ENCODE results near the gene LMNTD2. TPM values are rescaled to one million over a fixed set of nuclear protein-coding genes. Genes with fewer than 3 reads are reported as not detected.

Gene LMNTD2
- 0.87 TPM for total RNA-seq
- long read RNA-seq, partial matches to known transcripts, result 0 of 2 reads
- long read RNA-seq, other reads (novel, unspliced or antisense), result 2 of 2 reads

GRCh38 chr11:560305-561147, at the start of gene LMNTD2, which contains the start of gene RASSF7:
TSS of gene LMNTD2 (minus strand) at chr11:560738. CDS start at chr11:560716, 22 bp downstream.
TSS of gene RASSF7 (plus strand) at chr11:560970. CDS start at chr11:561769, 799 bp downstream.
- DNase-seq (ENCODE audit: low spot score), result peak; percentile 96

DNA sequence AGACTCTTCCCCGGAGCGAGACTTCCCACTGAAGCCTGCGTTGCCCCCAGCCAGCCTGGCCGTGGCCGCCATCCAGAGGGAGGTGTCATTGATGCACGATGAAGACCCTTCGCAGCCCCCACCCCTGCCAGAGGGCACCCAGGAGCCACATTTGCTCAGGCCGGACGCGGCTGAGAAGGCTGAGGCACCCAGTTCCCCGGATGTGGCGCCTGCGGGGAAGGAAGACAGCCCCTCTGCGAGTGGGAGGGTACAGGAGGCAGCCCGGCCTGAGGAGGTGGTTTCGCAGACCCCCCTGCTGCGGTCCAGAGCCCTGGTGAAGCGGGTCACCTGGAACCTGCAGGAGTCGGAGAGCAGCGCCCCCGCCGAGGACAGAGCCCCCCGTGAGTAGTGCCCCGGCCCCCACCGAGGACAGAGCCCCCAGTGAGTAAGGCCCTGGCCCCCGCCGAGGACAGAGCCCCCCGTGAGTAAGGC, 48.8 kb upstream of the LMNTD2 start:
- DNase-seq (ENCODE audit: low spot score), result no peak

DNA sequence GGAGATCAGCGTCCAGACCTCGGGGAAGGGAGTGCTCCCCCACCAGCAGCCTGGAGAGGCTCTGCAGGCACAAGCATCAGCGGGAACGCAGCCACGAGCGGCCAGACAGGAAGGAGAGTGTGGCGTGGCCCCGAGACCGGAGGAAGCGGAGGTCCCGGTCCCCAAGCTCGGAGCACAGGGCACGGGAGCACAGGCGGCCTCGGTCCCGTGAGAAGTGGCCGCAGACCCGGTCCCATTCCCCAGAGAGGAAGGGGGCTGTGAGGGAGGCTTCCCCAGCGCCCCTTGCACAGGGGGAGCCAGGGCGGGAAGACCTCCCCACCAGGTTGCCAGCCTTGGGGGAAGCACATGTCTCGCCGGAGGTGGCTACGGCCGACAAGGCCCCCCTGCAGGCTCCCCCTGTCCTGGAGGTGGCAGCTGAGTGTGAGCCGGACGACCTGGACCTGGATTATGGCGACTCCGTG, 48.3 kb upstream of the LMNTD2 start:
- no peak for DNase-seq (ENCODE audit: low spot score)

GRCh38 chr11:607971-608659, 47.6 kb upstream of the LMNTD2 start:
- no peak for DNase-seq (ENCODE audit: low spot score)

- DNase-seq (ENCODE audit: low spot score), result no peak
Measured at GRCh38 chr11:607020-607780, 46.7 kb upstream of the LMNTD2 start.

DNA sequence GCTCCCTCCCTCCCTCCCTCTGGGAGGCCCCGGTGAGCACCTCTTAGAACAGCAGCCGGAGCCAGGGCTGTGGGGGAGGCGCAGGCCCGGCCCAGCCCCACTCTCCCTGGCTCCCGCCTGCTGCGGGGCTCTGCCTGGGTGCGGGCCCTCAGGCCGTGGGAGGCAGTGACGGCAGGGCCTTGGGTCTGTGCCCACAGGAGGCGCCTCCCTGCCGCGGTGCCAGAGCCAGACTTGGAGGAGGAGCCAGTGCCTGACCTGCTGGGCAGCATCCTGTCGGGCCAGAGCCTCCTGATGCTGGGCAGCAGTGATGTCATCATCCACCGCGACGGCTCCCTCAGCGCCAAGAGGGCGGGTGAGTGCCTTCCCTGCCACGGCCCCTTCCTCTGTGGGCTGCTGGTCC, 45.7 kb upstream of the LMNTD2 start:
- DNase-seq (ENCODE audit: low spot score), result no peak

DNA sequence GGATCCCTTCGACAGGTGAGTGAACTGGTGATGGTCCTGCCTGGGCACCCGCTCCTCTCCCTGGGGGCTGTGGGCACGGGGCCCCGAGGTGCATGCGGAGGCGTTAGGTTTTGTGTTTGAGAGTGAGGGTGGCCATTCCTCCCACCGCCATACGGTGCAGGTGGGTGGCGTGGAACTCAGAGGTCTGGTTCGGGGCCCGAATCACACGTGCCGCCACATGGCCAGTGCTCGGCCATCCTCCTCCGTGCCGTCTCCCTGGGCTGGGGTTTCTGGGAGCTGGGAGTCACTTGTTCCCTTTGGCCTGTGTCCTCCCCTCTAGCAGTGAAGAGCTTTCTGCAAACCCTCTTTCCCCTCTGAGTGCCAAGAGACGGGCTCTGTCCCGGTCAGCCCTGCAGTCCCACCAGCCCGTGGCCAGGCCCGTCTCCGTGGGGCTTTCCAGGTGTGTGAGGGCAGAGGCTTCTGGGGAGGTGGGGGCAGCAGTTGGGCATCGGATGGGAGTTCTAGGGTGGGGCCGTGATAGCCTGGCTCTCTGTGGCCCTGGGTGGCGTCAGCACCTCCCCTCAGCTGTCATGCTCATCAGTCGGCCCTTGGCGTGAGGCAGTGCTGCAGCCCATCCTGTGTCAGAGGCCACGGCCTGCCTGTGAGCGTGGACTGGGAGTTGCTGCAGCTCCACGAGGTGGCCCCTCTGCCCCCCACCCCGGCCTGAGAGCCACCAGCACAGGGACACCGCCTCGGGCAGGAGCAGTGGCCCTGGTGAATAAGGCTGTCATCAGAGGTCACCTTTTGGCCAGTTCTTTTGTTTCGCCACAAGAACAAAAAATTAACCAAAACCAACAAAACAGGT, 45.0 kb upstream of the LMNTD2 start:
- no peak for DNase-seq (ENCODE audit: low spot score)

DNA sequence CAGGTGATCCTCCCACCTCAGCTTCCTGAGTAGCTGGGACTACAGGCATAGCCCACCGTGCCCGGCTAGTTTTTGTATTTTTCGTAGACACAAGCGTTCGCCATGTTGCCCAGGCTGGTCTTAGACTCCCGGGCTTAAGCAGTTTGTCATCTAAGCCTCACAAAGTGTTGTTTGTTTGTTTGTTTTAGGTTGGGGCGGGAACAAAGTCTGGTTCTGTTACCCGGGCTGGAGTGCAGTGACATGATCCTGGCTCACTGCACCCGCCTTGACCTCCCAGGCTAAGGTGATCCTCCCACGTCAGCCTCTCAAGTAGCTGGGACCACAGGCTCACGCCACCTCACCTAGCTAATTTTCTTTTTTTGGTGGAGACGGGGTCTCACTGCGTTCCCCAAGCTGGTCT, 42.6 kb upstream of the LMNTD2 start:
- DNase-seq (ENCODE audit: low spot score), result no peak

DNA sequence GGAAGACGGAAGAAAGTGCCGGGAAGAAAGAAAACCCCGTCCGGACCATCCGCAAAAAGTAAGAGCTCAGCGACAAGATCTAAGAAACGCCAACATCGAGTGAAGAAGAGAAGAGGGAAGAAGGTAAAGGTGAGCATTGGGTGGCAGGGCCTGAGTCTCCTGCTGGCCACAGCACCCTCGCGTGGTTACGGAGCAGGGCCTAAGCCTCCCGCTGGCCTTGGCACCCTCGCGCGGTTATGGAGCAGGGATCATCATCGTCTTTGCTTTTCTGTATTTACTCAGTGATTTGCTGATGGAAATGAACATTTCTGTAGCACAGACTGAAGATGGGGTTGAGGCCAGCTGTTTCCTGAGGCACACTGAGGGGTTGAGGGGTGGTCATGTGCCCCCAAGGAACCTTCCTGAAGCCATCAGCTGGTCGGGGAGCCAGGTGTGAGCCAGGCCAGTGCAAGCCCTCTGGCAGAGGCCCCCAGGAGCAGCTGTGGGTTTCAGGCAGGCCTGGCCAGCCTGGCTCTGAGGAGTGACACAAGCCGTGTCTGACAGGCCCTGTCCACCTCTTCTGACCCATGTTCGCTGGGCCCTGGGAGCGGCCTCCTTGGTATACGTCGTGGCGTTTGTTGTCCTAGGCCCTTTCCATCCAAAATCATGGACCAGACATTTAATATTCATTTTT, 41.2 kb upstream of the LMNTD2 start:
- DNase-seq (ENCODE audit: low spot score), result no peak

GRCh38 chr11:598005-598680, 37.6 kb upstream of the LMNTD2 start:
- DNase-seq (ENCODE audit: low spot score), result no peak

DNA sequence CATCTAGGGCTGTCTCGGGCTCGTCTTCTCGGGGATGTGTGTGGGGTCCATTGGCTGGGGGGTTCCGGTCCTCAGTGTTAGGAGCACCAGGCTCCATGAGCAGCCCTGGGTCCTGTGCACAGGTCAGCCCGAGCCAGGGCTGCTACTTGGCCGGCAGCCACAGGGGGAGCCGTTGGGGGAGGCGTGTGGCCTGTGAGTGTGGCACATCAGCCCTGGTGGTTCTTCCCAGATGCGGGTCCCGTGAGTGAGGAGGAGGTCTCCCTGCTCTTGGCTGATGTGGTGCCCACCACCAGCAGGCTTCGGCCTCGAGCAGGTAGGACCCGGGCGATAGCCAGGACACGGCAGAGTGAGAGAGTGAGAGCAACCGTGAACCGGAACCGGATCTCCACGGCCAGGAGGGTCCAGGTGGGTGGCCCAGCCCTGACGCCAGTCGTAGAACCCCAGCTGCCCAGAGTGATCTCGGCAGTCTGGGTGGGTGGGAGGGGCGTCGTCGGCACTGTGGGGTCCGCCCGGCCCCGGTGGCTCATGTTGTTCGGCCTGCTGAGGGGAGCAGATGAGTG, 36.7 kb upstream of the LMNTD2 start:
- DNase-seq (ENCODE audit: low spot score), result no peak

GRCh38 chr11:596374-596773, 35.8 kb upstream of the LMNTD2 start:
- DNase-seq (ENCODE audit: low spot score), result no peak

GRCh38 chr11:595400-595799, 34.9 kb upstream of the LMNTD2 start:
- DNase-seq (ENCODE audit: low spot score), result no peak

- DNase-seq (ENCODE audit: low spot score), result no peak
Measured at GRCh38 chr11:593347-593746, 32.8 kb upstream of the LMNTD2 start.

DNA sequence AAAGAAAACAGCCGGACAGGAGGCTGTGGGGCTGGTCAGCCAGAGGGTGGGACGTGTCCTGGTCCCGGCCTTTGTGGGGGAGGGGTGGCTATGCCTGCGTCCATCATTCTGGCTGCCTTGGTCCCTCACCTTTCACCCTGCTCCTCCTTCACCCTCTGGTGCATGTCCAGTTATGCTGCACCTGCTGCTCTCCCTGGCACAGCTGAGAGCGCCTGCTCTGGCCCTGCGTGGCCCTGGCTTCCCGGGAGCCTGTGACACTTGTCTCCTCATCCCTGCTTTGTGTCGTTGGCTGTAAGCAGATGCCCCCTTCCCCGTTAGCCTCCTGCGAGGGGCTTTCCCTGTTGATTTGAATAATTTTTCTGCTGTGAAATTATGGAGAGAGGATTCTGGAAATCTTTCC, 32.4 kb upstream of the LMNTD2 start:
- no peak for DNase-seq (ENCODE audit: low spot score)

DNA sequence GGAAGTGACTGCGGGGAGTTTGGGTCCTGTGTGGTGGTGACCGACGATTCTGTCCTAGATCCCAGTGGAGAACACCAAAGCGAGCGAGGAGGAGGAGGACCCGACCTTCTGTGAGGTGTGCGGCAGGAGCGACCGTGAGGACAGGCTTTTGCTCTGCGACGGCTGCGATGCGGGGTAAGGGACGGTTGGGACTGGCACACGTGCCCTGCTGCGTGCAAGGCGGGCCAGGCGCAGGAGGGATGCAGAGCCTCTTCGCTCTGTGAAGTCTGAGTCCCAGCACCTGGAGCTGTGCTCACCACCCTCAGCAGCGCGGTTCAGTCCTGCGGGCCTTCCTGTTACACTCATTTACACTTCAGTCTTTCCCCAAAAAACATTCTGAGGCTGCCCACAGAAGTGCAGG, 32.0 kb upstream of the LMNTD2 start:
- DNase-seq (ENCODE audit: low spot score), result no peak

DNA sequence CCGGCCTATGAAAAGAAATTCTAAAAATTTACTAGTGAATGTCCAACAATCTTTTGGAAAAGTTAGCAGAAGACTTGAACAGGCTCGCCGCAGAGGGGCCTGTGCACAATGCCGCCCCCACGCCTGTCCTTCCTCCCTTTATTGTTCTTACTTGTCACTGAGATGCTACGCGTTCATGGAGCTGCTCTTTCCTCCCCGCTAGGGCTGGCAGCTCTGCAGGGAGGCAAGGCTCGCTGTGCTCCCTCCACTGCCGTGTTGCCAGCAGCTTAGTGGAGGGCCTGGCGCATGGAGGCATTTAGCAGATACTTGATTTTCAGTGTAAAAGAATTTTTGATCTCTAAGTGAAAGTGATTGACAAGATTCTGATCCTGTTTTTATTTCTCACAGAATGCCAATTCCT, 30.5 kb upstream of the LMNTD2 start:
- DNase-seq (ENCODE audit: low spot score), result no peak

- no peak for DNase-seq (ENCODE audit: low spot score)
Measured at GRCh38 chr11:589798-590197, 29.3 kb upstream of the LMNTD2 start.

DNA sequence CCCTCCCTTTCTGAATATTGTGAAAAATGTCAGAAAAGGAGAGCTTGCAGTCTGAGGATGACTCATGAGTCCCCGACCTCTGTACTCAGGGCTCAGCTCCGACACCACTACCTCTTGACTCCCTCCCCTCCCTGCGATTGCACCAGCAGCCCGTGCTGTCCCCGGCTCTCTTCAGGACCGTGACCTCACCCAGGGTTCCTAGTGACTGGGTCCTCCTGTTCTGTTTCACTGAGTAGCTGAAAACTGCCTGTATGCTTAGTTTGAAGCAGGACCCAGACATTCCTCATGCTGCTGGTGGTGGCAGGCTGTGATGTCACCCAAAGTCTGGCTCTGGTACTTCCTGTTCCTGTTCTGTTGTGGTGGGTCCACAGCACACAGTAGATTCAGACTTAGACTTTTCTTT, 27.4 kb upstream of the LMNTD2 start:
- DNase-seq (ENCODE audit: low spot score), result no peak
